Measurements from ENCODE around the gene COA6. TPM values are rescaled to one million over a fixed set of nuclear protein-coding genes. Genes with fewer than 3 reads are reported as not detected.
A peak's percentile ranks its signal among the peaks of the same experiment; 100 is the strongest.
"Not testable (repeated sequence)": the region's sequence is repeated elsewhere in the genome, so short reads cannot be mapped to it uniquely, and the experiment has no call there.

The COA6 gene
- total and polyA plus RNA-seq, 12 donors = 22.9 to 84.7 (median 35.6) TPM

GRCh38 chr1:234372011-234372757, 1.1 kb upstream of the COA6 start:
- no peak for TF ChIP-seq POLR2A (IDR thresholded peaks at IDR 0.05)
- no peak for TF ChIP-seq CTCF (IDR thresholded peaks at IDR 0.05)
- Histone ChIP-seq H3K27me3 (no peaks in the 10 kb centered on the region), H3K4me1 (replicated peaks in 1 of 2) (peaks cover 13 to 18% of the 10 kb centered on the region in 2 donors), H3K4me3 (peak overlapping the region in 2 of 4 donors; percentile 88 to 89), H3K9me3 (replicated peaks in 1 of 3) (no peaks in the 10 kb centered on the region), H3K36me3 (replicated peaks in 1 of 2) (no peaks in the 10 kb centered on the region), H3K27ac (no peak overlapping the region)
- intact Hi-C loops (cut with DNase I) = no loop called here
- WGBS, 4 donors = 53 to 56% (median 55%) methylated on average over 9 of the region's 9 CpGs
- DNase-seq = no peak

GRCh38 chr1:234373959-234374254, 651 bp downstream of the COA6 start:
- intact Hi-C loops (cut with DNase I) = no loop called here
- Histone ChIP-seq H3K27me3 (no peaks in the 10 kb centered on the region), H3K9me3 (replicated peaks in 1 of 3) (no peaks in the 10 kb centered on the region), H3K27ac (peak overlapping the region; percentile 93 to 99 (median 96)), H3K4me3 (peak overlapping the region; percentile 17 to 97 (median 88)), H3K4me1 (replicated peaks in 1 of 2) (peaks cover 13 to 18% of the 10 kb centered on the region in 2 donors), H3K36me3 (replicated peaks in 1 of 2) (no peaks in the 10 kb centered on the region)
- WGBS, 4 donors = 1 to 5% (median 4%) methylated on average over 6 of the region's 6 CpGs
- TF ChIP-seq POLR2A (IDR thresholded peaks at IDR 0.05) = no peak
- no peak for TF ChIP-seq CTCF (IDR thresholded peaks at IDR 0.05)
- DNase-seq = no peak

GRCh38 chr1:234375672-234376071, 2.4 kb downstream of the COA6 start:
- Histone ChIP-seq H3K27ac (no peak overlapping the region), H3K36me3 (replicated peaks in 1 of 2) (peaks cover 0 to 17% of the 10 kb centered on the region in 2 donors), H3K9me3 (replicated peaks in 1 of 3) (no peaks in the 10 kb centered on the region), H3K27me3 (no peaks in the 10 kb centered on the region), H3K4me3 (no peak overlapping the region), H3K4me1 (replicated peaks in 1 of 2) (peaks cover 13 to 18% of the 10 kb centered on the region in 2 donors)
- intact Hi-C loops (cut with DNase I) = loop anchor here in 1 of 2 donors (5.0 kb wide), 1 partner anchor 97 kb away; no protein-coding TSS in a partner anchor
- no peak for DNase-seq
- WGBS, 4 donors = 86 to 94% (median 88%) methylated on average over 7 of the region's 7 CpGs
- no peak for TF ChIP-seq CTCF (IDR thresholded peaks at IDR 0.05)
- no peak for TF ChIP-seq POLR2A (IDR thresholded peaks at IDR 0.05)

GRCh38 chr1:234379591-234380109, 6.4 kb downstream of the COA6 start:
- WGBS, 4 donors = 87 to 99% (median 97%) methylated on average over 5 of the region's 5 CpGs
- not testable (repeated sequence) for H3K27me3 ChIP-seq; H3K4me1 ChIP-seq (replicated peaks in 1 of 2); H3K4me3 ChIP-seq; DNase-seq; H3K9me3 ChIP-seq (replicated peaks in 1 of 3); H3K27ac ChIP-seq
- intact Hi-C loops (cut with DNase I) = loop anchor here in 1 of 2 donors (5.0 kb wide), 1 partner anchor 93 kb away; no protein-coding TSS in a partner anchor
- peaks cover 0 to 18% of the 10 kb centered on the region in 2 donors for H3K36me3 ChIP-seq (replicated peaks in 1 of 2)

All from adrenal gland (tissue), 12 donors.